OCI-LY3 (cell line): Measurements from ENCODE around the gene C1D.
A peak's percentile ranks its signal among the peaks of the same experiment; 100 is the strongest.

Experiments used
- H2AFZ ChIP-seq: fragments of 200-600, 300-600 bp; shearing (Covaris generic); 2 replicates; pipeline ENCODE4 v1.6.0; 2014; ENCODE audit warnings: antibody characterized with exemption, low read depth, low read length
- H3K27ac ChIP-seq: fragments of 200-600, 300-600 bp; sonication (generic); 2 replicates; pipeline ENCODE4 v1.5.1; 2014; ENCODE audit warnings: mild to moderate bottlenecking, low read length, moderate library complexity, mixed read lengths
- H3K27me3 ChIP-seq: fragments of 200-600, 300-600 bp; sonication (generic); 2 replicates; pipeline ENCODE4 v1.6.1; 2014; ENCODE audit warnings: low read depth, low read length, mixed read lengths
- H3K36me3 ChIP-seq: fragments of 200-600, 300-600 bp; sonication (generic); replicated peaks from 2 replicates; pipeline ENCODE3; 2014; ENCODE audit warnings: low read depth, low read length, mixed read lengths
- H3K4me1 ChIP-seq: fragments of 300-600, 200-600 bp; sonication (generic); 2 replicates; pipeline ENCODE4 v1.6.1; 2014; ENCODE audit warnings: low read length, mixed read lengths
- H3K4me2 ChIP-seq: fragments of 200-600, 300-600 bp; sonication (generic); 2 replicates; pipeline ENCODE4 v1.6.1; 2014; ENCODE audit warnings: low read length, mixed read lengths
- H3K4me3 ChIP-seq: fragments of 300-600, 200-600 bp; sonication (generic); 2 replicates; pipeline ENCODE4 v1.5.1; 2014; ENCODE audit warnings: antibody characterized with exemption, mild to moderate bottlenecking, low read length, moderate library complexity
- H3K79me2 ChIP-seq: fragments of 300-600, 200-600 bp; shearing (Covaris generic); 2 replicates; pipeline ENCODE4 v1.6.1; 2014; ENCODE audit warnings: mild to moderate bottlenecking, low read length, mixed read lengths
- H3K9ac ChIP-seq: fragments of 300-600, 200-600 bp; shearing (Covaris generic); 2 replicates; pipeline ENCODE4 v1.6.0; 2014; ENCODE audit warnings: mild to moderate bottlenecking, low read length, moderate library complexity
- H3K9me3 ChIP-seq: fragments of 200-600, 300-600 bp; shearing (Covaris generic); 2 replicates; pipeline ENCODE4 v1.6.1; 2014; ENCODE audit warnings: low read length, mixed read lengths; ENCODE audit not compliant: insufficient read depth
- H4K20me1 ChIP-seq: fragments of 200-600, 300-600 bp; sonication (generic); 2 replicates; pipeline ENCODE4 v1.6.1; 2016; ENCODE audit warnings: low read length, mixed read lengths; ENCODE audit not compliant: insufficient read depth
- EZH2phosphoT487 ChIP-seq: fragments of 200-600 bp; shearing (Covaris generic); IDR thresholded peaks from 2 replicates; pipeline ENCODE4 v1.6.1; 2018; ENCODE audit warnings: antibody characterized with exemption, mixed run types, low read depth
- TF ChIP-seq, protein P1 (sequence below): fragments of 200-600, 300-600 bp; sonication (generic); IDR thresholded peaks from 2 replicates; pipeline ENCODE4 v1.5.1; 2014; ENCODE audit warnings: antibody characterized with exemption, low read length, low read depth

C1D gene, protein sequence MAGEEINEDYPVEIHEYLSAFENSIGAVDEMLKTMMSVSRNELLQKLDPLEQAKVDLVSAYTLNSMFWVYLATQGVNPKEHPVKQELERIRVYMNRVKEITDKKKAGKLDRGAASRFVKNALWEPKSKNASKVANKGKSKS

GRCh38 chr2:68062680-68063387, at the start of gene C1D:
Gene C1D (minus strand): TSS chr2:68063004. CDS start chr2:68047310, 15,694 bp downstream.
- Histone ChIP-seq H3K79me2 (peaks cover 50% of the 10 kb centered on the region), H3K9me3 (no peaks in the 10 kb centered on the region), H3K4me1 (peaks cover 6% of the 10 kb centered on the region), H3K9ac (peak within 1 kb of the TSS; percentile 76), H3K36me3 (no peaks in the 10 kb centered on the region), H3K27me3 (no peaks in the 10 kb centered on the region), H2AFZ (peak within 1 kb of the TSS; percentile 87), H3K4me2 (peak within 1 kb of the TSS; percentile 91), H3K27ac (peak within 1 kb of the TSS; percentile 33), H3K4me3 (peak within 1 kb of the TSS; percentile 89), H4K20me1 (peaks cover 9% of the 10 kb centered on the region; the same call in 1 of the 2 replicates)
- TF ChIP-seq, protein P1, sequence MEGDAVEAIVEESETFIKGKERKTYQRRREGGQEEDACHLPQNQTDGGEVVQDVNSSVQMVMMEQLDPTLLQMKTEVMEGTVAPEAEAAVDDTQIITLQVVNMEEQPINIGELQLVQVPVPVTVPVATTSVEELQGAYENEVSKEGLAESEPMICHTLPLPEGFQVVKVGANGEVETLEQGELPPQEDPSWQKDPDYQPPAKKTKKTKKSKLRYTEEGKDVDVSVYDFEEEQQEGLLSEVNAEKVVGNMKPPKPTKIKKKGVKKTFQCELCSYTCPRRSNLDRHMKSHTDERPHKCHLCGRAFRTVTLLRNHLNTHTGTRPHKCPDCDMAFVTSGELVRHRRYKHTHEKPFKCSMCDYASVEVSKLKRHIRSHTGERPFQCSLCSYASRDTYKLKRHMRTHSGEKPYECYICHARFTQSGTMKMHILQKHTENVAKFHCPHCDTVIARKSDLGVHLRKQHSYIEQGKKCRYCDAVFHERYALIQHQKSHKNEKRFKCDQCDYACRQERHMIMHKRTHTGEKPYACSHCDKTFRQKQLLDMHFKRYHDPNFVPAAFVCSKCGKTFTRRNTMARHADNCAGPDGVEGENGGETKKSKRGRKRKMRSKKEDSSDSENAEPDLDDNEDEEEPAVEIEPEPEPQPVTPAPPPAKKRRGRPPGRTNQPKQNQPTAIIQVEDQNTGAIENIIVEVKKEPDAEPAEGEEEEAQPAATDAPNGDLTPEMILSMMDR = no peak
- TF ChIP-seq EZH2phosphoT487 = no peak

GRCh38 chr2:68110102-68110501, 47.3 kb upstream of the C1D start:
- Histone ChIP-seq H3K4me3 (peak overlapping the region; percentile 48; the same call in 1 of the 2 replicates), H3K4me1 (peaks cover 8% of the 10 kb centered on the region), H2AFZ (peak overlapping the region; percentile 73), H3K27ac (no peak overlapping the region), H3K4me2 (peak overlapping the region; percentile 47), H3K9ac (no peak overlapping the region), H3K27me3 (no peaks in the 10 kb centered on the region), H4K20me1 (no peaks in the 10 kb centered on the region), H3K79me2 (no peaks in the 10 kb centered on the region), H3K9me3 (peaks cover 13% of the 10 kb centered on the region; the same call in 1 of the 2 replicates), H3K36me3 (no peaks in the 10 kb centered on the region)
- TF ChIP-seq, protein P1 = peak; percentile 69
- TF ChIP-seq EZH2phosphoT487 = no peak

DNA sequence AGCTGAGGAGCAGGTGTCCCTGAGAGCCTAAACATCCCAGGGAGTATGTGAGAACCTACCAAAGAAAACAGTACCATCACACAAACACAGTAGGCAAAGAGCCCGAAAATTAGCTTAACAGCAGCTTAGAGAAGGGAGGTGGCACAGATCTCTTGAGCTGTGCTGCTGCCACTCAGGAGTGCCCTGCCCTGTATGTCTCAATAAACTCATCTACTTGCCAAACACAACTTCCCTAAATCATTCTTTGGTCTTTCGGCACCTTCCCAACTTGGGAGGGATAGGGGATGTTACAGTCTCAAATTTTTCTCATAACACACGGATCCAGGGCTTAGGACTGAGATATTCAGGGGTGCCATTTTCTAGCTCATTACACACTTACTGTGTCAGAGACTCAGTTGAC, 45.3 kb upstream of the C1D start:
- Histone ChIP-seq H3K27me3 (no peaks in the 10 kb centered on the region), H3K9me3 (peaks cover 13% of the 10 kb centered on the region; the same call in 1 of the 2 replicates), H3K4me2 (no peak overlapping the region), H3K9ac (no peak overlapping the region), H2AFZ (no peak overlapping the region), H3K27ac (no peak overlapping the region), H3K4me1 (peaks cover 8% of the 10 kb centered on the region), H4K20me1 (no peaks in the 10 kb centered on the region), H3K4me3 (no peak overlapping the region), H3K36me3 (no peaks in the 10 kb centered on the region), H3K79me2 (no peaks in the 10 kb centered on the region)
- no peak for TF ChIP-seq EZH2phosphoT487
- TF ChIP-seq, protein P1 = no peak

GRCh38 chr2:68107475-68107874, 44.7 kb upstream of the C1D start:
- Histone ChIP-seq H2AFZ (no peak overlapping the region), H3K9me3 (peaks cover 13% of the 10 kb centered on the region; the same call in 1 of the 2 replicates), H3K9ac (no peak overlapping the region), H3K4me2 (no peak overlapping the region), H3K79me2 (no peaks in the 10 kb centered on the region), H3K4me1 (peaks cover 8% of the 10 kb centered on the region), H3K4me3 (no peak overlapping the region), H4K20me1 (no peaks in the 10 kb centered on the region), H3K27ac (no peak overlapping the region), H3K36me3 (no peaks in the 10 kb centered on the region), H3K27me3 (no peaks in the 10 kb centered on the region)
- TF ChIP-seq, protein P1 = no peak
- TF ChIP-seq EZH2phosphoT487 = no peak
